WI38 (cell line): ENCODE results near the gene FBXO24.

Source experiments
- H3K4me3 ChIP-seq: 2 replicates; pipeline ENCODE4 v1.5.1; 2011; ENCODE audit warnings: low read depth, mild to moderate bottlenecking, control low read depth, low read length
- TF ChIP-seq, protein P1 (sequence below): IDR thresholded peaks from 2 replicates; pipeline ENCODE4 v1.5.1; 2012; ENCODE audit warnings: low read depth, mild to moderate bottlenecking, control low read depth, low read length

Gene FBXO24

DNA sequence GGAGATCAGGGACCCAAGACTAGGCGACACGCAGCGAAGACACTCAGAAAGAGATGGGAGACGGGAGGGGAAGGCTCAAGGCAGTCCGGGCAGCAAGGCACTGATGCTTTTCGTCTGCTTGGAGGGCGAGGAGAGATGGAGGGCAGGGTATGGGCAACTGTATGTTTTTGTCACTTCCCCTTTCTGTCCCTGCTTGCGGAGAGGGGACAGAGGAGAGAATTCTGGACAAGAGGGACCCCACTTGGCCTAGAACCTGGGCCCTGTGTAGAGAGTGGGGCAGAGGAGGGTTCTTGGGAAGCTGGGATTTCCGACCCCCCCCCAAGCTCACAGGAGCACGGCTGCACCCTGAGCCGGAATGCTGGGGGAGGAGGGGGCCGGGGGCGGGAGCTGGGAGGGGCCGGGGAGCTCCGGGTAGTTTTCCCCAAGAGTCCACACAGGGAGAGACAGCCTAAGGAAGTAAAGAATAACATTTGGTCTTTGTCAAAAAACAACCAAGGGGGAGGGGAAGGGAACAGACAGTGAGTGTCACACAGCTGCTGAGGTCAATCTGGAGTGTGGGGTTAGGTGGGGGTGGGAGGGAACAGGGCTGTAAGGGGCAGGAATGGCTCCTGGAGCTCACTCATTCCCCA lies 2.0 kb upstream of the FBXO24 start:
- H3K4me3 ChIP-seq: peak overlapping the region; percentile 66
- TF ChIP-seq, protein P1, sequence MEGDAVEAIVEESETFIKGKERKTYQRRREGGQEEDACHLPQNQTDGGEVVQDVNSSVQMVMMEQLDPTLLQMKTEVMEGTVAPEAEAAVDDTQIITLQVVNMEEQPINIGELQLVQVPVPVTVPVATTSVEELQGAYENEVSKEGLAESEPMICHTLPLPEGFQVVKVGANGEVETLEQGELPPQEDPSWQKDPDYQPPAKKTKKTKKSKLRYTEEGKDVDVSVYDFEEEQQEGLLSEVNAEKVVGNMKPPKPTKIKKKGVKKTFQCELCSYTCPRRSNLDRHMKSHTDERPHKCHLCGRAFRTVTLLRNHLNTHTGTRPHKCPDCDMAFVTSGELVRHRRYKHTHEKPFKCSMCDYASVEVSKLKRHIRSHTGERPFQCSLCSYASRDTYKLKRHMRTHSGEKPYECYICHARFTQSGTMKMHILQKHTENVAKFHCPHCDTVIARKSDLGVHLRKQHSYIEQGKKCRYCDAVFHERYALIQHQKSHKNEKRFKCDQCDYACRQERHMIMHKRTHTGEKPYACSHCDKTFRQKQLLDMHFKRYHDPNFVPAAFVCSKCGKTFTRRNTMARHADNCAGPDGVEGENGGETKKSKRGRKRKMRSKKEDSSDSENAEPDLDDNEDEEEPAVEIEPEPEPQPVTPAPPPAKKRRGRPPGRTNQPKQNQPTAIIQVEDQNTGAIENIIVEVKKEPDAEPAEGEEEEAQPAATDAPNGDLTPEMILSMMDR: no peak

DNA sequence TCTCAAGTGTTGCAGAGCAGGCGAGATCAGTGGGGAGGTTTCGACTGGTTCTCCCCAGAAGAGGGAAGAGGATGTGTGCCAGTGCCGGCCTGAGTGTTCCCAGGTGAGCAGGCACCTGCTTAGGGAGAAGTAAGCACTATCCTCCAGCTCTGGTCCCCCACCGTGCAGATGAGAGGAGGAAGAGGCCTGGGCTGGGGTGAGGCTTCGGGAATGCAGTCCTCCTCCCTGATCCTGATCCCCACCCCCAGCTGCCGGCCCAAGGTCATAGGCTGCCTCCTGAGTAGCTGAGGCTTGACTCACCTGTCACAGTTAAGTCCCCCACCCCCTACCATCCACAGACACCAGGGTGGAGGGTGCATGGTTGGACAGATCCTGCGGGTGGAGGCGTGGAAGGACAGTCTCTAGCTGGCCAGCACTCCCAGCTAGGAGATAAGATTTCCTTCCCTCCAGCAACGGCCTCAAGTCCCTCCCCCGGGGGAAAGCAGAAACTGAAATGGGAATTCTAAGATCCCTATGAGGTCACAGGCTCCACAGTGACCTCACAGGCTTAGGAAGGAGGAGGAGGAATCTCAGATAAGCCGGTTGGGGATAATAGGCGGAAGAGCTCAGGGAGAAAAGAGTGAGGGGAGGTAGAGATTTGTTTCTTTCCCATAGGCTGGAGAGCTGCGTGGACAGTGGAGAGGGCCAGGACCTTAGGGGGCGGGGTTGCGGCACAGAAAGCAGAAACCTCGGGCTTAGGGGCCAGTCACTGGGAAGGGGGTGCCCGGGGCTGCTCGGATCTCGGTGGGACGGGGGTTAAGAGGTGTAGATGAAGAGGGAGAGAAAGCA lies 1.2 kb upstream of the FBXO24 start:
- TF ChIP-seq, protein P1: no peak
- H3K4me3 ChIP-seq: peak overlapping the region; percentile 66

DNA sequence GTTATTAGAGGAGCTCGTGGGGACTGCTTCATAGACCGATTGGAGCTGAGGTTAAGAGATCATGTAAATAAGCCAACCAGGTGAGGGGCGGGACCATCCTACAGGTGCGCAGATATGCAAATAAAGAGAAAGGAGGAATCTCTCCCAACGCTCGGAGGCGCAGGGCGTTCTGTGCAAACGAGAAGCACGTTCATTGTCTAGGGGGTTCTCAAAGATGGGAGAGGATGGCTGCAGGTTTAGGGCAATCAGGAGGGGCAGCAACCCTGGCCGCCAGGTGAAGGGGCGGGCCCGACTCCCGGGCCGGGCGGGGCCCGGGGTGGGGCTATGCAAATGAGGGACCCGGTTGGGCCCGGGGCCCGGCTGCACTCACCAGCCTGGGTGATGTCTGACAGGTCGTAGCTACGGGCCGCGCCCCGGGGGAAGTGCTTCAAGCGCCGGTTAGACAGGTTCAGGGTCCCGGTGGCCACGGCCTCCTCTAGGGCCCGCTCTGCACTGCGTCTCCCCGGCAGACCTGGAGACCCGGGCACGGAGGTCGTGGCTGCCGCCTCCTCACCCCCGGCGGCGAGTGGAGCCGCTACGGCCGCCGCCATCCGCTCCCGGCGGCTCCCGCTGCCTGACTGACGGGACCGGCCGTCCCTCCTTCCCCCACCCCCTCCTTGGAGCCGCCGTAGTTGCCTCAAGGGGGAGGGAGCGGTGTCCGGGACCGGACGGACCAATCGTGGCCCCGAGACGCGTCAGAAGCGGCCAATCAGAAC lies 440 bp upstream of the FBXO24 start, which contains the start of gene LRCH4:
Gene LRCH4 (minus strand): TSS at position 619 of the 755 bp plus-strand sequence. CDS start 29 bp downstream, at position 590.
- TF ChIP-seq, protein P1: no peak
- H3K4me3 ChIP-seq: peak within 1 kb of the TSS; percentile 68

DNA sequence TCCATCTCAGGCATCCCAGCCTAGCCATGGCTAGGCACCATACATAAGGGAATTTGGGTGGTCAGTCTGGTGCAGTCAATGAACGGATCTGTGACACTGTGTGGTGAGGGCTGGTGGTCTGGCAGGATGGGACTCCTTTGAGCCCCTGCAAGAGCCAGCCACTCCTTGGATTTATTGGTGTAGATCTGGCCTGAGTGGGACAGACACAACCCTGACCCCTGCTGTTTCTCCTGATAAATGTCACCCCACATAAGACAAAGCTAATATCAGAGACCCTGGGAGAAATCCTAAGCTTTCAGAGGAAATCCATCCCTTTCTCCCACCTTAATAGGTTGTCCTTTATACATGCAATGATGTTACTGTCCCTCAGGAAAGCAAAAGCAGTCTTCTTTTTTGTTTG lies 2.3 kb downstream of the FBXO24 start:
- TF ChIP-seq, protein P1: peak; percentile 32; the same call in 1 of the 2 replicates

DNA sequence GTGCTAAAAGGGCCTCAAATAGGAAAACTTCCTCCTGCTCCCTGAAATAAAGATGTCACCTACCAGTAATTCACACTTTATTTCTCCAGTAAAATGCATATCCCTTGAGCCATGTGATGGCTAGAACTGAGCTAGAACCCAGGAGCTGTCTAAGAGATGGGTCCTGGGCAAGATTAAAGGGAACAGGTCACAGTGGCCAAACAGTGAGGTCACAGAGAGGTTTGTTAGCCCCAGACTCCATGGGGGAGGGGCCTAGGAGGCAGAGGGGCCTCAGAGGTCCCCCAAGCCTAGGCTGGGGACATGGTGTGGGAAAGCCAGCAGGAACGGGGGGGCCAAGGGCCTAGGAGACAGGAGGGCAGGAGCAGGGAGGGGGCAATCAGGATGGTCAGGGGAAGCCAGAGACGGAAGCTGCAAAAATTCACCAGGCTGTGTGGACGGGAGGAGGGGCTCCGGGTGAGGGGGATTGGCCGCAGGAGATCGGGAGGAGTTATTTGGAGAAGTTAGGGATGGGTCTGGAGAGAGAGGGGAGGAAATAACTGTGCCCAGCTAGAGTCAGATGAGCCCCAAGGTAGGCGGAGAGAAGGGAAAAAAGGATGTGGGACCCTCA lies 3.3 kb downstream of the FBXO24 start:
- no peak overlapping the region for H3K4me3 ChIP-seq
- TF ChIP-seq, protein P1: no peak

More for the DNA sequence above, 2.3 kb downstream of the FBXO24 start:
- H3K4me3 ChIP-seq: no peak overlapping the region

DNA sequence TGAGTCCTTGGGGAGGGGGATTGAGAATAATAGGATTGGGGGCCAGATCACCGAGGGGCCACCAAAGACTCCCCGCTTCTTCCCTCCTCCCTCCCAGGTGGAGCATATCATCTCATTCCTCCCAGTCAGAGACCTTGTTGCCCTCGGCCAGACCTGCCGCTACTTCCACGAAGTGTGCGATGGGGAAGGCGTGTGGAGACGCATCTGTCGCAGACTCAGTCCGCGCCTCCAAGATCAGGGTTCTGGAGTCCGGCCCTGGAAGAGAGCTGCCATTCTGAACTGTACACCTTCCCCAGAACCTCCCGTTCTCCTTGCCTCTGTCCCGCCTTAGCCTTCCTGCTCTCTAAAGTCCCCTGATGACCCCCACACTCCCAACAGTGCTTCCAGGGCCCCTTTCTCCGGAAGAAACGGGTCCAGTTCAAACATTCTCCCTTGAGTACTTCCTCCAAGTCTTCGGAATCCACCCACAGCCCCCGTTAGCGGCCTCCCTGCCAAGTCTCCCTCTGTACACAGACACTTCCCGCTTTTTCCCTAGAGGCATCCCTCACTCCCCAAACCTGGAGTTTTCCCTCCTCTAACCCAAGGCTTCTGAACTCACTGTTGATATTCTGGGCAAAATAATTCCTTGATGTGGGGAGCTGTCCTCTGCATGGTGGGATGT lies 4.1 kb downstream of the FBXO24 start:
- TF ChIP-seq, protein P1: no peak
- no peak overlapping the region for H3K4me3 ChIP-seq
